Heart right ventricle (tissue), 16 donors: ENCODE results near the gene SARS1. TPM values are rescaled to one million over a fixed set of nuclear protein-coding genes. Genes with fewer than 3 reads are reported as not detected.
"Not testable (repeated sequence)": the region's sequence is repeated elsewhere in the genome, so short reads cannot be mapped to it uniquely, and the experiment has no call there.

Experiments used
- ATAC-seq, 8 donors: fragments of 200-7000 bp; cut with Tn5 transposase; one replicate each; pipeline ENCODE4 v1.9.1; 2020; ENCODE audit warnings: mild to moderate bottlenecking in 8 of 8, moderate library complexity in 8 of 8, moderate number of reproducible peaks in 1 of 8
- DNase-seq, 2 donors: peaks; one replicate each; pipeline ENCODE4 v3.0.0-alpha.2; 2020
- H3K27ac ChIP-seq, 10 donors: fragments of 200-600 bp; sonication (generic) in 2 of 10; one replicate each; pipeline versions ENCODE4 v1.5.0 to v1.8.0; 2020 to 2022; ENCODE audit warnings: mild to moderate bottlenecking in 3 of 10
- H3K27me3 ChIP-seq, 7 donors: fragments of 200-600 bp; one replicate each; pipeline ENCODE4 v1.8.0; 2021 to 2022; ENCODE audit warnings: mild to moderate bottlenecking in 2 of 7
- H3K36me3 ChIP-seq, 9 donors: fragments of 200-600 bp; sonication (generic) in 1 of 9; one replicate each; pipeline versions ENCODE4 v1.5.0 to v1.8.0; 2020 to 2022; ENCODE audit warnings: mild to moderate bottlenecking in 2 of 9
- H3K4me1 ChIP-seq, 9 donors: fragments of 200-600 bp; sonication (generic) in 1 of 9; one replicate each; pipeline versions ENCODE4 v1.5.0 to v1.8.0; 2020 to 2022; ENCODE audit warnings: mild to moderate bottlenecking in 4 of 9
- H3K4me3 ChIP-seq, 10 donors: fragments of 200-600 bp; sonication (generic) in 2 of 10; one replicate each; pipeline versions ENCODE4 v1.5.0 to v1.8.0; 2020 to 2022; ENCODE audit warnings: mild to moderate bottlenecking in 7 of 10, moderate library complexity in 2 of 10
- H3K9me3 ChIP-seq, 11 donors: fragments of 200-600 bp in 10 of 11; sonication (generic) in 2 of 11; one replicate each; pipeline versions ENCODE4 v1.5.0 to v1.8.0; 2013 to 2022; ENCODE audit warnings: mild to moderate bottlenecking in 2 of 11, control low read depth in 1 of 11, moderate library complexity in 1 of 11
- CTCF ChIP-seq, 9 donors: fragments of 200-600 bp; sonication (generic) in 2 of 9; IDR thresholded peaks; one replicate each; pipeline versions ENCODE4 v1.5.0 to v1.8.0; 2021 to 2022; ENCODE audit warnings: antibody characterized with exemption in 9 of 9, mild to moderate bottlenecking in 5 of 9, moderate library complexity in 1 of 9
- WGBS, 2 donors: extraction: QIAGEN DNeasy Blood & Tissue Kit; methylation state at CpG; one replicate each; pipeline ENCODE4 v1.1.7; 2013; ENCODE audit warnings: inconsistent platforms in 1 of 2; 5-methylcytosine and 5-hydroxymethylcytosine counted together
- intact Hi-C, 10 donors: fragments of 100-400 bp; cut with DNase I; formaldehyde crosslinking; loops; one replicate each; pipeline versions ENCODE4 v1.11.1 to v1.14.2; 2022
- polyA plus RNA-seq, 2 donors: library from polyadenylated mRNA; stranded (reverse); fragments of 200-250 nt; gene quantifications; one replicate each; pipeline ENCODE4 v1.2.3, GENCODE V29; 2013
- total RNA-seq, 10 donors: library from RNA; stranded (reverse); fragmentation: NEBNext Ultra II Directional in 3 of 10; extraction: Animal tissue kit (Norgen Biotek cat#: 25700) in 3 of 10; gene quantifications; one replicate each; pipeline versions ENCODE4 v1.2.1 to v1.2.4, GENCODE V29; 2021 to 2023
- donor health status: Arrhythmogenic right ventricular cardiomyopathy.
- donor health status: ischemic (EF 13 %, LVEDD 7.1; RV severe dilation, severe dysfunction).
- donor health status: healthy with polysubstance abuse.
- donor health status: DM: no; HTN: yes; CAD: no.
- donor health status: DM: no; HTN: no; CAD: no.
- donor health status: ischemic (EF 25% LVEDD 6.9; RV normal size, moderate dysfunction).
- donor health status: ischemic (EF 25% LVEDD 5.7; RV mildly dilated, moderate dysfunction).
- donor health status: healthy.
- donor health status: DM: yes; HTN: yes; CAD: no.
- donor health status: Ischemic cardiomyopathy.
- donor health status: ischemic (EF 35%, LVEDD 5.7; RV mildly dilated, moderate dysfunction).
- donor health status: nonischemic (EF 11% LVEDD 7.7; RV severe dilation, severe dysfunction).
- donor health status: DM: yes; HTN: yes; CAD: no.
- donor health status: PGD.
- donor health status: ischemic (EF 29% LVEDD 5.4; RV normal size, mild dysfunction).
- donor health status: nonischemic (EF 23%, LVEDD 6.1; RV moderate dilation, normal function).

The SARS1 gene
- total and polyA plus RNA-seq, 12 donors = 38.3 to 153 (median 99.2) TPM

- Histone ChIP-seq H3K4me1 (peaks cover 0 to 34% (median 9%) of the 10 kb centered on the region in 9 donors), H3K4me3 (no peak overlapping the region), H3K9me3 (no peaks in the 10 kb centered on the region), H3K27ac (peak overlapping the region in 1 of 10 donors; percentile 48), H3K27me3 (no peaks in the 10 kb centered on the region), H3K36me3 (no peaks in the 10 kb centered on the region)
- TF ChIP-seq CTCF (IDR thresholded peaks at IDR 0.05) = no peak
- DNase-seq = no peak
- WGBS, 2 donors = 56 to 67% methylated on average over 7 of the region's 7 CpGs
- intact Hi-C loops = no loop called here
- ATAC-seq = no peak
Measured at GRCh38 chr1:109170035-109170764, 43.5 kb upstream of the SARS1 start.

- no peak for DNase-seq
- peaks cover 0 to 34% (median 9%) of the 10 kb centered on the region in 9 donors for H3K4me1 ChIP-seq
- no peaks in the 10 kb centered on the region for H3K36me3 ChIP-seq
- no peaks in the 10 kb centered on the region for H3K9me3 ChIP-seq
- ATAC-seq = no peak
- H3K4me3 ChIP-seq = no peak overlapping the region
- no peaks in the 10 kb centered on the region for H3K27me3 ChIP-seq
- TF ChIP-seq CTCF (IDR thresholded peaks at IDR 0.05) = no peak
- no peak overlapping the region for H3K27ac ChIP-seq
- intact Hi-C loops = no loop called here
- 96 to 98% methylated on average over 10 of the region's 10 CpGs for WGBS, 2 donors
Measured at GRCh38 chr1:109171646-109172045, 42.1 kb upstream of the SARS1 start.

GRCh38 chr1:109176349-109176748 is 37.4 kb upstream of the SARS1 start:
- H3K9me3 ChIP-seq, H3K4me1 ChIP-seq, H3K27me3 ChIP-seq, ATAC-seq, H3K27ac ChIP-seq, H3K36me3 ChIP-seq, DNase-seq, H3K4me3 ChIP-seq, intact Hi-C loops: not testable (repeated sequence)
- WGBS, 2 donors = 40 to 71% methylated on average over 1 of the region's 1 CpG

- H3K27ac ChIP-seq, H3K27me3 ChIP-seq, H3K36me3 ChIP-seq, ATAC-seq, intact Hi-C loops, H3K4me3 ChIP-seq, H3K4me1 ChIP-seq, H3K9me3 ChIP-seq, DNase-seq: not testable (repeated sequence)
- WGBS, 2 donors = 80 to 95% methylated on average over 3 of the region's 3 CpGs
Measured at GRCh38 chr1:109180715-109181084, 33.0 kb upstream of the SARS1 start.

- no peak for ATAC-seq
- H3K9me3 ChIP-seq = no peaks in the 10 kb centered on the region
- TF ChIP-seq CTCF (IDR thresholded peaks at IDR 0.05) = no peak
- H3K27me3 ChIP-seq = no peaks in the 10 kb centered on the region
- H3K4me3 ChIP-seq = no peak overlapping the region
- H3K27ac ChIP-seq = no peak overlapping the region
- intact Hi-C loops = no loop called here
- no peaks in the 10 kb centered on the region for H3K36me3 ChIP-seq
- WGBS, 2 donors = 38 to 50% methylated on average over 4 of the region's 4 CpGs
- peaks cover 0 to 7% (median 0%) of the 10 kb centered on the region in 9 donors for H3K4me1 ChIP-seq
- no peak for DNase-seq
Measured at GRCh38 chr1:109181085-109181806, 32.5 kb upstream of the SARS1 start.
